Panc1 (cell line): Measurements from ENCODE around the gene SRRM5. TPM values are rescaled to one million over a fixed set of nuclear protein-coding genes. Genes with fewer than 3 reads are reported as not detected.

Experiments
- ATAC-seq: fragments of 200-7000 bp; cut with Tn5 transposase; 2 replicates; pipeline ENCODE4 v1.9.1; 2020; ENCODE audit warnings: mild to moderate bottlenecking, moderate library complexity
- BruUV-seq: library from RNA; stranded (reverse); fragments of 400-500 nt; replicated peaks from 2 replicates; lab custom pipeline; 2021; lab: Mats Ljungman, UMichigan
- CTCF ChIA-PET: fragments of 300-600 bp; sonication (Branson Sonifier 250); formaldehyde crosslinking; loops from one replicate; lab custom pipeline; 2022; ENCODE audit warnings: antibody characterized with exemption; lab: Charles Lee
- POLR2A ChIA-PET: fragments of 300-600 bp; sonication (Branson Sonifier 250); formaldehyde crosslinking; loops from one replicate; lab custom pipeline; 2022; ENCODE audit warnings: antibody characterized with exemption; lab: Charles Lee
- DNase-seq: peaks from one replicate; pipeline ENCODE4 v3.0.0-alpha.2; 2010; ENCODE audit warnings: low read depth, low spot score
- H3K27ac ChIP-seq: 2 replicates; pipeline ENCODE4 v1.5.1; 2011; ENCODE audit warnings: mild to moderate bottlenecking, low read length, inconsistent platforms
- H3K27me3 ChIP-seq: fragments of 200-500 bp; sonication (Bioruptor generic); 2 replicates; pipeline ENCODE4 v1.6.0; 2014; ENCODE audit warnings: low read length, inconsistent platforms; ENCODE audit not compliant: control insufficient read depth, insufficient read depth
- H3K36me3 ChIP-seq: fragments of 200-500 bp; sonication (Bioruptor generic); 2 replicates; pipeline ENCODE4 v1.5.1; 2014; ENCODE audit warnings: inconsistent platforms, mild to moderate bottlenecking, low read length, moderate library complexity; ENCODE audit not compliant: control insufficient read depth, insufficient read depth
- H3K4me1 ChIP-seq: 2 replicates; pipeline ENCODE4 v1.5.1; 2011; ENCODE audit warnings: inconsistent platforms, mild to moderate bottlenecking, low read length, moderate library complexity; ENCODE audit not compliant: control insufficient read depth, insufficient read depth
- H3K4me3 ChIP-seq, 2 experiments: 2 replicates each; pipeline ENCODE4 v1.5.1; 2011 to 2012; ENCODE audit warnings: low read depth in 2 of 2, low read length in 2 of 2, mild to moderate bottlenecking in 2 of 2, inconsistent platforms in 1 of 2, moderate library complexity in 1 of 2
- H3K9me3 ChIP-seq: fragments of 200-500 bp; sonication (Bioruptor generic); 2 replicates; pipeline ENCODE4 v1.5.1; 2014; ENCODE audit warnings: low read depth, mild to moderate bottlenecking, inconsistent platforms, low read length, moderate library complexity; ENCODE audit not compliant: control insufficient read depth, insufficient read depth
- POLR2AphosphoS5 ChIP-seq: IDR thresholded peaks from 2 replicates; pipeline ENCODE4 v1.6.1; 2012; ENCODE audit warnings: mild to moderate bottlenecking, low read depth, low read length, moderate library complexity
- SIN3A ChIP-seq: IDR thresholded peaks from 2 replicates; pipeline ENCODE4 v1.6.1; 2012; ENCODE audit warnings: low read depth, mild to moderate bottlenecking, low read length, moderate library complexity, borderline replicate concordance; ENCODE audit not compliant: insufficient read depth
- TCF7L2 ChIP-seq: IDR thresholded peaks from 2 replicates; pipeline ENCODE4 v1.6.1; 2011; ENCODE audit warnings: mild to moderate bottlenecking, low read depth, low read length, inconsistent platforms
- in situ Hi-C: cut with HindIII; loops from 2 replicates; pipeline ENCODE4 v1.10.0; 2016; ENCODE audit warnings: low sequenced_read_pairs, low pct_unique_long_range_greater_than_20kb
- intact Hi-C: fragments of 100-400 bp; cut with micrococcal nuclease; formaldehyde crosslinking; loops from one replicate; pipeline ENCODE4 v1.10.0; 2022; ENCODE audit not compliant: unreplicated experiment
- total RNA-seq: library from RNA; stranded (reverse); gene quantifications from one replicate; pipeline ENCODE4 v1.2.1, GENCODE V29; 2021; ENCODE audit not compliant: unreplicated experiment
- TF ChIP-seq, protein P1 (sequence below), 2 experiments: IDR thresholded peaks; 2 replicates each; pipeline ENCODE4 v1.6.1; 2011 to 2012; ENCODE audit warnings: low read depth in 2 of 2, control low read depth in 1 of 2, low read length in 1 of 2, mild to moderate bottlenecking in 1 of 2, moderate library complexity in 1 of 2; ENCODE audit not compliant: insufficient read depth in 1 of 2
- TF ChIP-seq, protein P2 (sequence below): fragments of 450-650 bp; IDR thresholded peaks from 2 replicates; pipeline ENCODE4 v1.5.1; 2017; ENCODE audit warnings: mild to moderate bottlenecking

SRRM5 gene
- total RNA-seq, 1 experiment from 2014 or later, result 0.10 TPM

DNA sequence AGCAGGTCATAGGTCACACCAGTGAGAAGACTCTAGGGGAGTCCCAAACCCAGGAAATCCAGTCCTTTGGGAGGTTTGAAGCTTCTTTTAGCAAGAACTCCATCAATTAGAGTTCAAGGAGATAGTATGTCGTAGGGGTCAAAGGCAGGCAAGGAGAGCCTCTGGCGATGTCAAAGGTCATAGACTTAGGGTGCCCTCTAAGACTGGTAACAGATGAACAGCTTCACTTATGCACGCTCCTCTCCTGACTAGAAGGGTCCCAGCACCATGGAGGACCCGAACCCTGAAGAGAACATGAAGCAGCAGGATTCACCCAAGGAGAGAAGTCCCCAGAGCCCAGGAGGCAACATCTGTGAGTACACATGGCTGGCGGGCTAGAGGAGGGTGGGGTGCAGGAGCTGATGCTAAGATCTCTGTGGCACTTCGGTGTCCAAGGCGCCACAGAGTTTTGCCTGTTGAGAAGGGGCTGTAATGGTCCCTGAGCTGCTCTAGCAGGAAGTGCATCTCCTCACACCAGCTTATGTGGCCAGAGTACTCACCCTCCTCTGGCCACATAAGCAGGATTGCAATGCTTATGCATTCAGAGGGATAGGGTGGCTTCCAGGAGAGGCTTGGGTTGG is 14.9 kb upstream of the SRRM5 start:
- no peaks in the 10 kb centered on the region for H3K9me3 ChIP-seq
- POLR2A ChIA-PET, result no interaction called here
- ATAC-seq, result no peak
- intact Hi-C loops, result no loop called here
- H3K27me3 ChIP-seq, result no peaks in the 10 kb centered on the region
- peaks cover 7% of the 10 kb centered on the region; the same call in 1 of the 2 replicates for H3K4me1 ChIP-seq
- DNase-seq, result no peak
- TF ChIP-seq TCF7L2 (no peak), POLR2AphosphoS5 (no peak), SIN3A (no peak)
- TF ChIP-seq, protein P1, sequence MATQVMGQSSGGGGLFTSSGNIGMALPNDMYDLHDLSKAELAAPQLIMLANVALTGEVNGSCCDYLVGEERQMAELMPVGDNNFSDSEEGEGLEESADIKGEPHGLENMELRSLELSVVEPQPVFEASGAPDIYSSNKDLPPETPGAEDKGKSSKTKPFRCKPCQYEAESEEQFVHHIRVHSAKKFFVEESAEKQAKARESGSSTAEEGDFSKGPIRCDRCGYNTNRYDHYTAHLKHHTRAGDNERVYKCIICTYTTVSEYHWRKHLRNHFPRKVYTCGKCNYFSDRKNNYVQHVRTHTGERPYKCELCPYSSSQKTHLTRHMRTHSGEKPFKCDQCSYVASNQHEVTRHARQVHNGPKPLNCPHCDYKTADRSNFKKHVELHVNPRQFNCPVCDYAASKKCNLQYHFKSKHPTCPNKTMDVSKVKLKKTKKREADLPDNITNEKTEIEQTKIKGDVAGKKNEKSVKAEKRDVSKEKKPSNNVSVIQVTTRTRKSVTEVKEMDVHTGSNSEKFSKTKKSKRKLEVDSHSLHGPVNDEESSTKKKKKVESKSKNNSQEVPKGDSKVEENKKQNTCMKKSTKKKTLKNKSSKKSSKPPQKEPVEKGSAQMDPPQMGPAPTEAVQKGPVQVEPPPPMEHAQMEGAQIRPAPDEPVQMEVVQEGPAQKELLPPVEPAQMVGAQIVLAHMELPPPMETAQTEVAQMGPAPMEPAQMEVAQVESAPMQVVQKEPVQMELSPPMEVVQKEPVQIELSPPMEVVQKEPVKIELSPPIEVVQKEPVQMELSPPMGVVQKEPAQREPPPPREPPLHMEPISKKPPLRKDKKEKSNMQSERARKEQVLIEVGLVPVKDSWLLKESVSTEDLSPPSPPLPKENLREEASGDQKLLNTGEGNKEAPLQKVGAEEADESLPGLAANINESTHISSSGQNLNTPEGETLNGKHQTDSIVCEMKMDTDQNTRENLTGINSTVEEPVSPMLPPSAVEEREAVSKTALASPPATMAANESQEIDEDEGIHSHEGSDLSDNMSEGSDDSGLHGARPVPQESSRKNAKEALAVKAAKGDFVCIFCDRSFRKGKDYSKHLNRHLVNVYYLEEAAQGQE (IDR thresholded peaks at IDR 0.05; ENCODE audit: insufficient read depth in 1 of 2, low read depth in 2 of 2, low read length in 1 of 2), result no peak
- TF ChIP-seq, protein P2, sequence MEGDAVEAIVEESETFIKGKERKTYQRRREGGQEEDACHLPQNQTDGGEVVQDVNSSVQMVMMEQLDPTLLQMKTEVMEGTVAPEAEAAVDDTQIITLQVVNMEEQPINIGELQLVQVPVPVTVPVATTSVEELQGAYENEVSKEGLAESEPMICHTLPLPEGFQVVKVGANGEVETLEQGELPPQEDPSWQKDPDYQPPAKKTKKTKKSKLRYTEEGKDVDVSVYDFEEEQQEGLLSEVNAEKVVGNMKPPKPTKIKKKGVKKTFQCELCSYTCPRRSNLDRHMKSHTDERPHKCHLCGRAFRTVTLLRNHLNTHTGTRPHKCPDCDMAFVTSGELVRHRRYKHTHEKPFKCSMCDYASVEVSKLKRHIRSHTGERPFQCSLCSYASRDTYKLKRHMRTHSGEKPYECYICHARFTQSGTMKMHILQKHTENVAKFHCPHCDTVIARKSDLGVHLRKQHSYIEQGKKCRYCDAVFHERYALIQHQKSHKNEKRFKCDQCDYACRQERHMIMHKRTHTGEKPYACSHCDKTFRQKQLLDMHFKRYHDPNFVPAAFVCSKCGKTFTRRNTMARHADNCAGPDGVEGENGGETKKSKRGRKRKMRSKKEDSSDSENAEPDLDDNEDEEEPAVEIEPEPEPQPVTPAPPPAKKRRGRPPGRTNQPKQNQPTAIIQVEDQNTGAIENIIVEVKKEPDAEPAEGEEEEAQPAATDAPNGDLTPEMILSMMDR, result no peak
- in situ Hi-C loops, result no loop called here
- BruUV-seq, result no TSS peak
- H3K4me3 ChIP-seq, result peak overlapping the region; percentile 82 to 95
- CTCF ChIA-PET, result no interaction called here
- H3K36me3 ChIP-seq, result peaks cover 6% of the 10 kb centered on the region; the same call in 1 of the 2 replicates
- peak overlapping the region; percentile 93 for H3K27ac ChIP-seq

DNA sequence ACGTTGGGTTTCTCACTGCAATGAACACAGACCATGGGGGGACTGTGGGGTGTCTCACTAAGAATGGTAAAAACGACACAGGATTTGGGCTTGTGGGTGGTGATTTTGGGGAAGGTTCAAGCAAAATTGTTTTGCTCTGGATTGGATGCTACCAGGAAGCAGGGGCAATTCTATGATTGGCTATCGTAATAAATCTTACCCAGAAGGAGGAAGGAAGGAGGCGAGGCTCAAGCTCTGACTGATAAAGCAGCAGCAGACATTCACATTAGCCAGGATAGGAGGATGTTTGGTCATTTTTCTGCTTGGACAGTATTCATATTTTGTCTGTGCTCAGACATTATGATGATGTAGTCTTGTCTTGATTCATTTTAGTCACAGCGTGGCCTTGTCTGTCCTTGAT is 14.0 kb upstream of the SRRM5 start:
- ChIA-PET CTCF (no interaction called here), POLR2A (interaction anchor here (0.6 kb wide), 1 partner anchor 85 kb away, joined by 5 read pairs; no protein-coding TSS in a partner anchor)
- peaks cover 7% of the 10 kb centered on the region; the same call in 1 of the 2 replicates for H3K4me1 ChIP-seq
- no TSS peak for BruUV-seq
- no peaks in the 10 kb centered on the region for H3K9me3 ChIP-seq
- no peak for TF ChIP-seq TCF7L2
- TF ChIP-seq, protein P2, result no peak
- no peak for TF ChIP-seq SIN3A
- no peak for TF ChIP-seq POLR2AphosphoS5
- TF ChIP-seq, protein P1 (IDR thresholded peaks at IDR 0.05; ENCODE audit: insufficient read depth in 1 of 2, low read depth in 2 of 2, low read length in 1 of 2), result no peak
- no peaks in the 10 kb centered on the region for H3K27me3 ChIP-seq
- H3K36me3 ChIP-seq, result peaks cover 6% of the 10 kb centered on the region; the same call in 1 of the 2 replicates
- peak overlapping the region; percentile 82 to 95; a peak in 3 of 4 replicates for H3K4me3 ChIP-seq
- intact Hi-C loops, result no loop called here
- no peak for ATAC-seq
- no peak overlapping the region for H3K27ac ChIP-seq
- in situ Hi-C loops, result no loop called here
- DNase-seq, result no peak
